Parathyroid adenoma (tissue), 2 donors: ENCODE data around the gene CACNA1C.
A peak's percentile ranks its signal among the peaks of the same experiment; 100 is the strongest.

Experiments used
- H2AFZ ChIP-seq: fragments of 300-600 bp; sonication (generic); one replicate; pipeline ENCODE4 v1.7.0; 2017; ENCODE audit warnings: antibody characterized with exemption, mild to moderate bottlenecking
- H3K27ac ChIP-seq: fragments of 300-600 bp; sonication (generic); one replicate; pipeline ENCODE4 v1.7.0; 2017
- H3K27me3 ChIP-seq: fragments of 300-600 bp; sonication (generic); one replicate; pipeline ENCODE4 v1.7.0; 2017; ENCODE audit warnings: low read length; ENCODE audit not compliant: control insufficient read depth, insufficient read depth
- H3K36me3 ChIP-seq: fragments of 300-600 bp; sonication (generic); one replicate; pipeline ENCODE4 v1.7.0; 2017; ENCODE audit warnings: low read length; ENCODE audit not compliant: control insufficient read depth, insufficient read depth
- H3K4me1 ChIP-seq: fragments of 300-600 bp; sonication (generic); one replicate; pipeline ENCODE4 v1.7.0; 2017; ENCODE audit warnings: control low read depth
- H3K4me2 ChIP-seq: fragments of 300-600 bp; sonication (generic); one replicate; pipeline ENCODE4 v1.7.0; 2017; ENCODE audit warnings: low read length
- H3K4me3 ChIP-seq: fragments of 300-600 bp; sonication (generic); one replicate; pipeline ENCODE4 v1.7.0; 2017; ENCODE audit warnings: low read depth, low read length
- H3K79me2 ChIP-seq: fragments of 300-600 bp; sonication (generic); one replicate; pipeline ENCODE4 v1.7.0; 2017; ENCODE audit warnings: control low read depth
- H3K9ac ChIP-seq: fragments of 300-600 bp; sonication (generic); one replicate; pipeline ENCODE4 v1.7.0; 2017; ENCODE audit warnings: mild to moderate bottlenecking
- H3K9me3 ChIP-seq: fragments of 300-600 bp; sonication (generic); one replicate; pipeline ENCODE4 v1.7.0; 2017; ENCODE audit warnings: low read length; ENCODE audit not compliant: control insufficient read depth
- TF ChIP-seq, protein P1 (sequence below): fragments of 300-600 bp; sonication (generic); IDR thresholded peaks from one replicate; pipeline ENCODE4 v1.7.0; 2017; ENCODE audit warnings: antibody characterized with exemption, mild to moderate bottlenecking
- donor health status: primary hyperparathyroidism.

CACNA1C gene

DNA sequence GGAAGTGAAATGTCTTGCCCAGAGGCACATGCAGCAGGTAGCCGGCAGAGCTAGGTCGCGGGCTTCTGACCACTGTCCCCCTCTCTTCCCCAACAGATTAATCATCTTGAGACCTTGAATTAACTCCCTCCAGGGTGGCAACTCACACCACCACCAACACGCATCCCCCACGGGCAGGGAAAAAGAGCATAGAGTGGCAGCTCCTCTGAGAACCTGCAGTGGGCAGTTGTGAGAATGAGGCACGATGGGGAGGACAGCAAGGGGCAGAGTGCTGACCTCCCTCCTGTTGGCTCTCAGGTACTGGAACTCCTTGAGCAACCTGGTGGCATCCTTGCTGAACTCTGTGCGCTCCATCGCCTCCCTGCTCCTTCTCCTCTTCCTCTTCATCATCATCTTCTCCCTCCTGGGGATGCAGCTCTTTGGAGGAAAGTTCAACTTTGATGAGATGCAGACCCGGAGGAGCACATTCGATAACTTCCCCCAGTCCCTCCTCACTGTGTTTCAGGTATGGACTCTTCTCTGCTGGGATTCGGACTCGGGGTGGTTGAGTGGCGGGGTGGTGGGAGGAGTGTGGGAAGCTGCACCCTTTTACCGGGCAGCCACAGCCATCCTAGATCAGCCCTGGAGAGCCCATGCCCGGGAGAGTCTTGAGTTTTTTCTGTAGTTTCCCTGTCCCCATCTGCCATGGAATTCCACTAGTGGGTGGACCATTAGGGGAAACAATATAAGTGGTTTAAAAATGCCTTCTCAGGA, 528.7 kb downstream of the CACNA1C start:
- Histone ChIP-seq H3K27ac (no peak overlapping the region), H3K27me3 (no peaks in the 10 kb centered on the region), H3K9ac (no peak overlapping the region), H3K4me1 (no peaks in the 10 kb centered on the region), H3K9me3 (no peaks in the 10 kb centered on the region), H2AFZ (no peak overlapping the region), H3K4me2 (no peak overlapping the region), H3K4me3 (no peak overlapping the region), H3K36me3 (no peaks in the 10 kb centered on the region), H3K79me2 (no peaks in the 10 kb centered on the region)
- TF ChIP-seq, protein P1, sequence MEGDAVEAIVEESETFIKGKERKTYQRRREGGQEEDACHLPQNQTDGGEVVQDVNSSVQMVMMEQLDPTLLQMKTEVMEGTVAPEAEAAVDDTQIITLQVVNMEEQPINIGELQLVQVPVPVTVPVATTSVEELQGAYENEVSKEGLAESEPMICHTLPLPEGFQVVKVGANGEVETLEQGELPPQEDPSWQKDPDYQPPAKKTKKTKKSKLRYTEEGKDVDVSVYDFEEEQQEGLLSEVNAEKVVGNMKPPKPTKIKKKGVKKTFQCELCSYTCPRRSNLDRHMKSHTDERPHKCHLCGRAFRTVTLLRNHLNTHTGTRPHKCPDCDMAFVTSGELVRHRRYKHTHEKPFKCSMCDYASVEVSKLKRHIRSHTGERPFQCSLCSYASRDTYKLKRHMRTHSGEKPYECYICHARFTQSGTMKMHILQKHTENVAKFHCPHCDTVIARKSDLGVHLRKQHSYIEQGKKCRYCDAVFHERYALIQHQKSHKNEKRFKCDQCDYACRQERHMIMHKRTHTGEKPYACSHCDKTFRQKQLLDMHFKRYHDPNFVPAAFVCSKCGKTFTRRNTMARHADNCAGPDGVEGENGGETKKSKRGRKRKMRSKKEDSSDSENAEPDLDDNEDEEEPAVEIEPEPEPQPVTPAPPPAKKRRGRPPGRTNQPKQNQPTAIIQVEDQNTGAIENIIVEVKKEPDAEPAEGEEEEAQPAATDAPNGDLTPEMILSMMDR, result no peak

GRCh38 chr12:2582631-2583030, 529.8 kb downstream of the CACNA1C start:
- TF ChIP-seq, protein P1, result no peak
- Histone ChIP-seq H3K27ac (no peak overlapping the region), H3K9ac (no peak overlapping the region), H3K4me3 (no peak overlapping the region), H3K4me1 (no peaks in the 10 kb centered on the region), H3K9me3 (no peaks in the 10 kb centered on the region), H3K79me2 (no peaks in the 10 kb centered on the region), H3K4me2 (no peak overlapping the region), H3K27me3 (no peaks in the 10 kb centered on the region), H2AFZ (peak overlapping the region; percentile 56), H3K36me3 (no peaks in the 10 kb centered on the region)

- no peaks in the 10 kb centered on the region for H3K79me2 ChIP-seq
- TF ChIP-seq, protein P1, result peak; percentile 93
- peak overlapping the region; percentile 56 for H2AFZ ChIP-seq
- H3K9me3 ChIP-seq, result no peaks in the 10 kb centered on the region
- no peak overlapping the region for H3K27ac ChIP-seq
- H3K36me3 ChIP-seq, result no peaks in the 10 kb centered on the region
- peak overlapping the region; percentile 27 for H3K4me2 ChIP-seq
- H3K4me3 ChIP-seq, result no peak overlapping the region
- H3K4me1 ChIP-seq, result no peaks in the 10 kb centered on the region
- H3K9ac ChIP-seq, result no peak overlapping the region
- H3K27me3 ChIP-seq, result no peaks in the 10 kb centered on the region
These were observed 530.3 kb downstream of the CACNA1C start for GRCh38 chr12:2583091-2583497.

DNA sequence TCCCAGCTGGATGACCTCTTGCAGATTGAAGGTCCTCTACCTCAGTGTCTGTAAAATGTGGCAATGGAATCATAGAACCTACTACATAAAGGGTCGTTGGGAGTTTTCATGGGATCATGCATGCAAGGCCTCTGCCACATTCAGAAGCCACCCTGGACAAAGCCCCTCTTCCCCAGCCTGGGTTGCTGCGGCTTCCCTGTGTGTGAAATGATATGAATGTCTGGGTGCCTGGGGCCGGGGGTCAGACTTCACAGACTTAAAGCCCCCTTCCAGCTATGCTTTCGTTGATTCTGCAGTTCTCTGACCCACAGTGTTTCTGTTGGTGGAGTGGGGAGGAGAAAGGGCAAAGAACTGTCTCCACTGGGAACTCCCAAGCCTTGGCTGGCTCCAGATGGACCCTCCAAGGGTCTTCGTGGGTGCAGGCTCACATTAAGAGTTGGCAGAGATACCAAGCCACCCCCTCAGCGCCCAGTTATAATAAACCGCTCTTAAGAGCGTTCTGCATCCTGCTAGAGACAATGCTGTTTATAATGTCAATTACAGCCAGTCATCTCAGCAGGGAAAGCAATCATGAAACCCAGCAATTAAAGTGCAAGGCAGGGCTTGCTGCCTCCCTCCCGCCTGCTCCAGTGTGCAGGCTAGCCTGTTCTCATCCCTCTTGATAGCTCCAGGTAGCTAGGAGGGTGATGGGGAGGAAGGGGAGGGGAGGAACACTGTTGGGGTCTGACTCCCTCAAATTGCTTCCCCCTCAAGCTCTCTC, 531.0 kb downstream of the CACNA1C start:
- H3K9me3 ChIP-seq, result no peaks in the 10 kb centered on the region
- TF ChIP-seq, protein P1, result no peak
- no peak overlapping the region for H3K4me3 ChIP-seq
- H3K36me3 ChIP-seq, result no peaks in the 10 kb centered on the region
- H3K4me2 ChIP-seq, result no peak overlapping the region
- H3K4me1 ChIP-seq, result no peaks in the 10 kb centered on the region
- H3K27me3 ChIP-seq, result no peaks in the 10 kb centered on the region
- no peak overlapping the region for H2AFZ ChIP-seq
- H3K27ac ChIP-seq, result no peak overlapping the region
- no peak overlapping the region for H3K9ac ChIP-seq
- H3K79me2 ChIP-seq, result no peaks in the 10 kb centered on the region
